K562 (cell line): ENCODE measurements around the gene ERG28. TPM values are rescaled to one million over a fixed set of nuclear protein-coding genes. Genes with fewer than 3 reads are reported as not detected.

Experiments used
- ATF1 ChIP-seq, 2 experiments: fragments of 450-650 bp in 1 of 2; IDR thresholded peaks; 2 replicates each; pipeline ENCODE4 v1.6.1; 2016; ENCODE audit warnings: missing compliant biosample characterization in 1 of 2, missing genetic modification characterization in 1 of 2
- ATF6 ChIP-seq: sonication (generic); formaldehyde crosslinking; IDR thresholded peaks from 2 replicates; pipeline ENCODE4 v1.4.0; 2020; ENCODE audit warnings: mild to moderate bottlenecking, missing genetic modification reagents
- CHD2 ChIP-seq: IDR thresholded peaks from 2 replicates; pipeline ENCODE4 v1.6.1; 2011; ENCODE audit warnings: low read depth, low read length
- CHD4 ChIP-seq: fragments of 200-600 bp; sonication (generic); IDR thresholded peaks from 3 replicates; pipeline ENCODE4 v1.6.1; 2012; ENCODE audit warnings: low read depth, mild to moderate bottlenecking, mixed read lengths, low read length, inconsistent platforms; ENCODE audit not compliant: insufficient read depth, insufficient replicate concordance, poor library complexity, severe bottlenecking
- HCFC1 ChIP-seq: IDR thresholded peaks from 2 replicates; pipeline ENCODE4 v1.6.1; 2012; ENCODE audit warnings: low read depth, low read length, improper control_type of control experiment
- HDAC2 ChIP-seq: fragments of 450-650 bp; IDR thresholded peaks from 2 replicates; pipeline ENCODE4 v1.6.1; 2016; ENCODE audit warnings: mild to moderate bottlenecking
- HEY1 ChIP-seq: fragments of 250-450 bp; sonication (Bioruptor Pico); IDR thresholded peaks from 2 replicates; pipeline ENCODE4 v1.5.0; 2020; ENCODE audit warnings: mild to moderate bottlenecking, moderate library complexity, borderline replicate concordance
- NR3C1 ChIP-seq: sonication (generic); formaldehyde crosslinking; IDR thresholded peaks from 2 replicates; pipeline ENCODE4 v1.8.1; 2022; ENCODE audit warnings: missing genetic modification reagents
- PBX2 ChIP-seq, 2 experiments: IDR thresholded peaks in 1 of 2; conservative IDR thresholded peaks in 1 of 2; 2 replicates each; pipeline ENCODE4 v1.6.1; 2016; ENCODE audit warnings: low read depth in 2 of 2, mild to moderate bottlenecking in 1 of 2, missing compliant biosample characterization in 1 of 2, missing genetic modification characterization in 1 of 2, moderate library complexity in 1 of 2
- POLR2G ChIP-seq: fragments of 200-400 bp; formaldehyde crosslinking; IDR thresholded peaks from 2 replicates; pipeline ENCODE4 v1.6.1; 2017; ENCODE audit warnings: low read depth, mild to moderate bottlenecking, antibody characterized with exemption, low read length, moderate library complexity
- RBFOX2 ChIP-seq: fragments of 200-400 bp; formaldehyde crosslinking; IDR thresholded peaks from 2 replicates; pipeline ENCODE4 v1.6.1; 2017; ENCODE audit warnings: low read depth, mild to moderate bottlenecking, low read length, moderate library complexity
- VEZF1 ChIP-seq: fragments of 200-800 bp; sonication (Bioruptor generic); IDR thresholded peaks from 2 replicates; pipeline ENCODE4 v1.6.1; 2017; ENCODE audit warnings: missing genetic modification characterization, missing compliant biosample characterization
- polyA plus RNA-seq, 8 experiments: library from polyadenylated mRNA; depleted of rRNA in 4 of 8; stranded (reverse) in 5 of 8; unstranded in 3 of 8; fragments of >200 nt; fragmentation: Nextera tagmentation in 2 of 8; fragmentation: Illumina TruSeq in 1 of 8; extraction: Ambion mirVana in 2 of 8; extraction: Trizol in 1 of 8; gene quantifications; 2 replicates each; pipeline versions ENCODE4 v1.2.1 to v1.2.3, GENCODE V29; 2011 to 2014; ENCODE audit warnings: inconsistent platforms in 1 of 8, missing spikeins in 1 of 8
- total RNA-seq, 7 experiments: library from RNA; depleted of rRNA in 6 of 7; stranded (reverse); fragments of >200 nt in 6 of 7; fragmentation: Illumina TruSeq in 2 of 7; extraction: Trizol in 2 of 7; gene quantifications; 2 replicates each; pipeline versions ENCODE4 v1.2.1 to v1.2.3, GENCODE V29; 2011 to 2021; ENCODE audit warnings: low replicate concordance in 1 of 7
- TF ChIP-seq, protein P1 (sequence below): fragments of 250-450 bp; sonication (Bioruptor Pico); IDR thresholded peaks from 2 replicates; pipeline ENCODE4 v1.4.0; 2020

The ERG28 gene
- total and polyA plus RNA-seq, 9 of the 15 experiments (the other 6 are each of a cell fraction or from before 2014, with no cell fraction given): 3.1 to 34.2 (median 14.2) TPM

DNA sequence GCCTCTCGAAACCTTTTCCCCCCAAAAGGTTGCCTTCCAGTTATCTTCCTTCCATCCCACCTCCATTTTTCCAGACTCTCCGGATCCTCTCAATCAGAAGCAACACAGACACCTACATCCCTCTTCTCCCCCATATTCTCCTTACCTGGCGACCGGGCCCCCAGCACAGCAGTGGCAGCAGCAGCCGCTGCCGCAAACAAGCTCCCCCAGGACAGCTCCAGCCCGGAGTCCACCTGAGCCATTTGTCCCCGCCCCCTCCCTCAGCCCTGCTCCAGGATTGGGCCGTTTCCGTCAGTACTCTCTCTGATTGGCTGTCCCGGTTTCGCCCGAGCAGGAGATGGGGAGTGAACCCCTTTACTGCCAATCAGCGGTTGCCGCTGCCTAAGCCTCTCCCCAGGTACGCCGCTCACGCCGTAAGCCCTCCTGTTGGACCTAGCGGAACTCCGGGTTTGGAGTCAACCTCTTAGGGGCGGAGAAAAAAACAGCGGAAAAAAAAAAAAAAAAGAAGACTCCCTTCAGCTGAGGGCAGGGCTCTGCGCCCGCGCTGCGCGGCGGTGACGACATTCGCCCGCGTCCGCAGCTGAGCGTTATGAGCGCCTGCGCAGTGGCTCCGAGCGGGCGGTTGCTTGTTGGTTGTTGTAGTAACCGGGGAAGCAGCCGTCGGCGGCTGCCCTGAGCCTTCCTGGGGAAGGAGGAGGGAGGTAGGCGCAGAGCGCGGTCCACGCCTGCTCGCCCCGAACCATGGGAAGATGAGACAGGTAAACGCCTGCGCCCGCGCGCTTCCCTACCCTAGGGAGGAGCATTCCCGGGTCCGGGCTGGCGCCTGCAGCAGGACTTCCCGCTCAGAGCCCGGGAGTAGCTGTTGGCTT lies at the start of gene ERG28, which contains the start of gene TTLL5 (continued):
- TF ChIP-seq RBFOX2: peak; percentile 70
- no peak for TF ChIP-seq NR3C1
- TF ChIP-seq VEZF1 (CRISPR knock-in tag): peak; percentile 48
- TF ChIP-seq POLR2G: peak; percentile 68
- TF ChIP-seq, protein P1, sequence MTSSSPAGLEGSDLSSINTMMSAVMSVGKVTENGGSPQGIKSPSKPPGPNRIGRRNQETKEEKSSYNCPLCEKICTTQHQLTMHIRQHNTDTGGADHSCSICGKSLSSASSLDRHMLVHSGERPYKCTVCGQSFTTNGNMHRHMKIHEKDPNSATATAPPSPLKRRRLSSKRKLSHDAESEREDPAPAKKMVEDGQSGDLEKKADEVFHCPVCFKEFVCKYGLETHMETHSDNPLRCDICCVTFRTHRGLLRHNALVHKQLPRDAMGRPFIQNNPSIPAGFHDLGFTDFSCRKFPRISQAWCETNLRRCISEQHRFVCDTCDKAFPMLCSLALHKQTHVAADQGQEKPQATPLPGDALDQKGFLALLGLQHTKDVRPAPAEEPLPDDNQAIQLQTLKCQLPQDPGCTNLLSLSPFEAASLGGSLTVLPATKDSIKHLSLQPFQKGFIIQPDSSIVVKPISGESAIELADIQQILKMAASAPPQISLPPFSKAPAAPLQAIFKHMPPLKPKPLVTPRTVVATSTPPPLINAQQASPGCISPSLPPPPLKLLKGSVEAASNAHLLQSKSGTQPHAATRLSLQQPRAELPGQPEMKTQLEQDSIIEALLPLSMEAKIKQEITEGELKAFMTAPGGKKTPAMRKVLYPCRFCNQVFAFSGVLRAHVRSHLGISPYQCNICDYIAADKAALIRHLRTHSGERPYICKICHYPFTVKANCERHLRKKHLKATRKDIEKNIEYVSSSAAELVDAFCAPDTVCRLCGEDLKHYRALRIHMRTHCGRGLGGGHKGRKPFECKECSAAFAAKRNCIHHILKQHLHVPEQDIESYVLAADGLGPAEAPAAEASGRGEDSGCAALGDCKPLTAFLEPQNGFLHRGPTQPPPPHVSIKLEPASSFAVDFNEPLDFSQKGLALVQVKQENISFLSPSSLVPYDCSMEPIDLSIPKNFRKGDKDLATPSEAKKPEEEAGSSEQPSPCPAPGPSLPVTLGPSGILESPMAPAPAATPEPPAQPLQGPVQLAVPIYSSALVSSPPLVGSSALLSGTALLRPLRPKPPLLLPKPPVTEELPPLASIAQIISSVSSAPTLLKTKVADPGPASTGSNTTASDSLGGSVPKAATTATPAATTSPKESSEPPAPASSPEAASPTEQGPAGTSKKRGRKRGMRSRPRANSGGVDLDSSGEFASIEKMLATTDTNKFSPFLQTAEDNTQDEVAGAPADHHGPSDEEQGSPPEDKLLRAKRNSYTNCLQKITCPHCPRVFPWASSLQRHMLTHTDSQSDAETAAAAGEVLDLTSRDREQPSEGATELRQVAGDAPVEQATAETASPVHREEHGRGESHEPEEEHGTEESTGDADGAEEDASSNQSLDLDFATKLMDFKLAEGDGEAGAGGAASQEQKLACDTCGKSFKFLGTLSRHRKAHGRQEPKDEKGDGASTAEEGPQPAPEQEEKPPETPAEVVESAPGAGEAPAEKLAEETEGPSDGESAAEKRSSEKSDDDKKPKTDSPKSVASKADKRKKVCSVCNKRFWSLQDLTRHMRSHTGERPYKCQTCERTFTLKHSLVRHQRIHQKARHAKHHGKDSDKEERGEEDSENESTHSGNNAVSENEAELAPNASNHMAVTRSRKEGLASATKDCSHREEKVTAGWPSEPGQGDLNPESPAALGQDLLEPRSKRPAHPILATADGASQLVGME (CRISPR knock-in tag): no peak
- TF ChIP-seq PBX2 (CRISPR knock-in tag; IDR thresholded peaks at IDR 0.05; ENCODE audit: low read depth): peak; percentile 58
- peak; percentile 91 for TF ChIP-seq PBX2 (tag; conservative IDR thresholded peaks at IDR 0.05; ENCODE audit: low read depth)
- TF ChIP-seq CHD2: peak; percentile 62
- no peak for TF ChIP-seq HEY1 (CRISPR knock-in tag)
- peak; percentile 81 for TF ChIP-seq ATF1 (CRISPR knock-in tag; IDR thresholded peaks at IDR 0.05)
- TF ChIP-seq ATF1 (tag; IDR thresholded peaks at IDR 0.05): peak; percentile 97
- no peak for TF ChIP-seq CHD4
- no peak for TF ChIP-seq HDAC2
- peak; percentile 78 for TF ChIP-seq HCFC1
- no peak for TF ChIP-seq ATF6
